ENCODE data around the gene CCDC146. TPM values are rescaled to one million over a fixed set of nuclear protein-coding genes. Genes with fewer than 3 reads are reported as not detected.
"Not testable (repeated sequence)": the region's sequence is repeated elsewhere in the genome, so short reads cannot be mapped to it uniquely, and the experiment has no call there.

Gene CCDC146
- total and polyA plus RNA-seq, 12 donors = 1.7 to 10.8 (median 7.0) TPM

DNA sequence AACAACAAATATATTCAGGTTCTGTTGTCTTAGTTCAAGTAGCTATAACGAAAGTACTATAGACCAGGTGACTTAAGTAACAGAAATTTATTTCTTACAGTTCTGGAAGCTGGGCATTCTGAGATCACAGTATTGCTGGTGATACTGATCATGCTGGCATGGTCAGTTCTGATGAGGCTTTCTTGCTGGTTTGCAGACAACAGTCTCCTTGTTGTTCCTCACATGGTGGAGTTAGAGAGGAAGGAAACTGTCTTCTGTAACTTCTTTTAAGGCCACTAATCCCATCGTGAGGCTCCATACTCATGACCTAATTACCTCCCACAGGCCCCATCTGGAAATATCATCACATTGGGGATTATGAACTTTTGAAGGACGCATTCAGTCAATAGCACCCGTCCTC lies 17.9 kb downstream of the CCDC146 start:
- H3K27me3 ChIP-seq; H3K4me1 ChIP-seq; intact Hi-C loops (cut with DNase I); H3K27ac ChIP-seq; H3K36me3 ChIP-seq; DNase-seq; H3K4me3 ChIP-seq; ATAC-seq: not testable (repeated sequence)
- 36 to 67% methylated on average over 2 of the region's 4 CpGs for WGBS, 2 donors
- peaks cover 0 to 24% (median 12%) of the 10 kb centered on the region in 11 donors for H3K9me3 ChIP-seq

- Histone ChIP-seq H3K9me3 (peaks cover 0 to 14% (median 0%) of the 10 kb centered on the region in 11 donors), H3K4me1 (peaks cover 0 to 27% (median 0%) of the 10 kb centered on the region in 9 donors)
- H3K27me3 ChIP-seq; H3K4me3 ChIP-seq; DNase-seq; intact Hi-C loops (cut with DNase I); H3K36me3 ChIP-seq; H3K27ac ChIP-seq: not testable (repeated sequence)
- peak in 1 of 8 donors; percentile 44 for ATAC-seq
These were observed 29.8 kb downstream of the CCDC146 start for GRCh38 chr7:77152232-77152631.

- H3K36me3 ChIP-seq, H3K27ac ChIP-seq: not testable (repeated sequence)
- ATAC-seq = peak in 1 of 8 donors; percentile 13
These were observed 32.6 kb downstream of the CCDC146 start for GRCh38 chr7:77154917-77155464.

DNA sequence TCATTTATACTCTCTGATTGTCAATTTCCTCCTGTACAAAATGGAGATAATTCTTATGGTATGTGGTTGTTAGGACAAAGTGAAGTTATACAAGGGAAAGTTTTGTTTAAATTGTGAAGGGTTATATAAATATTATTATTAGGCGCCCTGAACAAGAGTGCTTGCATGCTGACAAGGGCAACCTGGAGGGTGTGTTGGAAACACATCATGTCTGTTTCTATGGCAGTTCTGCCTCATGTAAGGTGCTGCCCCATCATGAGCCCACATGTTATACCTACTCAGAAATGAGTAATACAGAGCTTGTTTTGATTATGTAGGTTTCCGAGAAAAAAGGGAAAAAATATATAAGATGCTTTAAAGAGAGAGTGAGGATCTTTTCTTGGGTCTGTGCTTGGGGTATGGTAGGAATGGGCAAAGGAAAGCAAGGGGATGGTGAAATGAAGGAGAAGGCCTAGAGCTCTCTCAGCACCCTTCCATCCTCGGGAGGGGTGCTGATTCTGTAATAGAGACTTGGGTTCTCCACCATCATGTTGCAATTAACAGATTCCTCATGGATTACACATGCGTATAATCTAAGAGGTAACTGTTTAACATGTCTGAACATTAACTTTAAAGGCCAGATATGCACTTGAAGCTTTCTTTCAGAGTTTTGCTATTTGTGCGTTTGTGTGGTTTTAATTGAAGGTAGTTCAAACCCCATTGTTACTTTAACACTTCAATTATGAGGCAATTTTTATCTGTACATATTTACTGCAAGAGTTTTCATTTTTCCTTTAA lies 33.4 kb downstream of the CCDC146 start:
- WGBS, 2 donors = 91 to 97% methylated on average over 4 of the region's 5 CpGs
- H3K4me3 ChIP-seq; intact Hi-C loops (cut with DNase I); DNase-seq; H3K36me3 ChIP-seq; H3K27ac ChIP-seq; H3K9me3 ChIP-seq; H3K27me3 ChIP-seq; ATAC-seq: not testable (repeated sequence)
- H3K4me1 ChIP-seq = peaks cover 0 to 34% (median 4%) of the 10 kb centered on the region in 9 donors

More at GRCh38 chr7:77154917-77155464, 32.6 kb downstream of the CCDC146 start:
- intact Hi-C loops (cut with DNase I); H3K4me3 ChIP-seq; H3K27me3 ChIP-seq; H3K9me3 ChIP-seq; DNase-seq: not testable (repeated sequence)
- H3K4me1 ChIP-seq = peaks cover 0 to 34% (median 4%) of the 10 kb centered on the region in 9 donors
- WGBS, 2 donors = 62% methylated on average over 2 of the region's 3 CpGs

GRCh38 chr7:77157034-77157433 lies 34.6 kb downstream of the CCDC146 start:
- WGBS, 2 donors = no CpG with 5 or more reads among the region's 1 CpG
- intact Hi-C loops (cut with DNase I); H3K27me3 ChIP-seq; H3K36me3 ChIP-seq; DNase-seq; H3K9me3 ChIP-seq; H3K27ac ChIP-seq; H3K4me3 ChIP-seq: not testable (repeated sequence)
- peaks cover 0 to 28% (median 4%) of the 10 kb centered on the region in 9 donors for H3K4me1 ChIP-seq
- ATAC-seq = peak in 3 of 8 donors; percentile 22 to 42 (median 38)

DNA sequence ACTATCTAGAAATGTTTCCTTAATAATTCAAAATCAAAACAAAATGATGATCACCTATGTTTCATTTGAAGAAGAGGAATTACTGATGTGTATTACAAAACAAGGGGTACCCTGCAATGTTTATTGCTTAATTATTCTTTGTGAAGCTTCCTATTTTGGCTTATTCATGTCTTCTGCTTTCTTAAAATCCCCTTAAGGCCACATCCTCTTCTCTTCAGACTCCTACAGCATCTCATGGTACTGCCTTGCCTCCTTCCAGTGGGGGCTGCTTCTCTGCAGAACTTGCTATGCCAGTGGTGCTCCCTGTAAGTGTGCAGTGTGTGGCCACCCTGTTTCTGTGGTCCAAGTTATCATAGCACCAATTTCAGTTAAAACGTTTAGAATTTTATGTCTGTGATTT lies 35.0 kb downstream of the CCDC146 start:
- 20 to 25% methylated on average over 1 of the region's 1 CpG for WGBS, 2 donors
- no peak overlapping the region for H3K4me3 ChIP-seq
- intact Hi-C loops (cut with DNase I) = no loop called here
- peak overlapping the region in 3 of 10 donors; percentile 31 to 56 (median 41) for H3K27ac ChIP-seq
- DNase-seq (no peak), ATAC-seq (peak in 3 of 8 donors; percentile 31 to 55 (median 50))
- H3K36me3 ChIP-seq = no peaks in the 10 kb centered on the region
- TF ChIP-seq, protein P1, sequence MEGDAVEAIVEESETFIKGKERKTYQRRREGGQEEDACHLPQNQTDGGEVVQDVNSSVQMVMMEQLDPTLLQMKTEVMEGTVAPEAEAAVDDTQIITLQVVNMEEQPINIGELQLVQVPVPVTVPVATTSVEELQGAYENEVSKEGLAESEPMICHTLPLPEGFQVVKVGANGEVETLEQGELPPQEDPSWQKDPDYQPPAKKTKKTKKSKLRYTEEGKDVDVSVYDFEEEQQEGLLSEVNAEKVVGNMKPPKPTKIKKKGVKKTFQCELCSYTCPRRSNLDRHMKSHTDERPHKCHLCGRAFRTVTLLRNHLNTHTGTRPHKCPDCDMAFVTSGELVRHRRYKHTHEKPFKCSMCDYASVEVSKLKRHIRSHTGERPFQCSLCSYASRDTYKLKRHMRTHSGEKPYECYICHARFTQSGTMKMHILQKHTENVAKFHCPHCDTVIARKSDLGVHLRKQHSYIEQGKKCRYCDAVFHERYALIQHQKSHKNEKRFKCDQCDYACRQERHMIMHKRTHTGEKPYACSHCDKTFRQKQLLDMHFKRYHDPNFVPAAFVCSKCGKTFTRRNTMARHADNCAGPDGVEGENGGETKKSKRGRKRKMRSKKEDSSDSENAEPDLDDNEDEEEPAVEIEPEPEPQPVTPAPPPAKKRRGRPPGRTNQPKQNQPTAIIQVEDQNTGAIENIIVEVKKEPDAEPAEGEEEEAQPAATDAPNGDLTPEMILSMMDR (IDR thresholded peaks at IDR 0.05) = no peak
- H3K9me3 ChIP-seq = peaks cover 0 to 8% (median 0%) of the 10 kb centered on the region in 11 donors
- H3K4me1 ChIP-seq = peaks cover 0 to 24% (median 4%) of the 10 kb centered on the region in 9 donors
- no peaks in the 10 kb centered on the region for H3K27me3 ChIP-seq

DNA sequence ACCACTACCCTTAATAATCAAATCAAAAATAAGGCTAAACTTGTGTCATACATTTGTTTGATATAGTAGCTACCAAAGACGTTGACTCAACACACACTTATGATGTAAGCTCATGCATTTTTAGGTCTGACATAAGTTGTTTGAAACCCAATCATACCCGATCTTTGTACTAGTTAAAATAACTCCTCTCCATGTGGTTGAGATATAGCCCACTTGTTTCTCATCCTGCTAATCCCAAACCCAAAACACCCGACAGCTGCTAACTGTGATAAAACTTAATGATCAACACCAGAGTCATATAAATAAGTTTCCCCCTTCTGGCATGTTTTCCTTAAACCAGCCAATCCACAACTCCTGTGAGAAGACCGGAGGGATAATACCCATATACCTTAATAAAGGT lies 48.7 kb downstream of the CCDC146 start:
- ATAC-seq; H3K4me1 ChIP-seq; DNase-seq; intact Hi-C loops (cut with DNase I); H3K36me3 ChIP-seq; H3K4me3 ChIP-seq; H3K27me3 ChIP-seq; H3K27ac ChIP-seq; H3K9me3 ChIP-seq: not testable (repeated sequence)
- WGBS, 2 donors = 83 to 90% methylated on average over 4 of the region's 4 CpGs

DNA sequence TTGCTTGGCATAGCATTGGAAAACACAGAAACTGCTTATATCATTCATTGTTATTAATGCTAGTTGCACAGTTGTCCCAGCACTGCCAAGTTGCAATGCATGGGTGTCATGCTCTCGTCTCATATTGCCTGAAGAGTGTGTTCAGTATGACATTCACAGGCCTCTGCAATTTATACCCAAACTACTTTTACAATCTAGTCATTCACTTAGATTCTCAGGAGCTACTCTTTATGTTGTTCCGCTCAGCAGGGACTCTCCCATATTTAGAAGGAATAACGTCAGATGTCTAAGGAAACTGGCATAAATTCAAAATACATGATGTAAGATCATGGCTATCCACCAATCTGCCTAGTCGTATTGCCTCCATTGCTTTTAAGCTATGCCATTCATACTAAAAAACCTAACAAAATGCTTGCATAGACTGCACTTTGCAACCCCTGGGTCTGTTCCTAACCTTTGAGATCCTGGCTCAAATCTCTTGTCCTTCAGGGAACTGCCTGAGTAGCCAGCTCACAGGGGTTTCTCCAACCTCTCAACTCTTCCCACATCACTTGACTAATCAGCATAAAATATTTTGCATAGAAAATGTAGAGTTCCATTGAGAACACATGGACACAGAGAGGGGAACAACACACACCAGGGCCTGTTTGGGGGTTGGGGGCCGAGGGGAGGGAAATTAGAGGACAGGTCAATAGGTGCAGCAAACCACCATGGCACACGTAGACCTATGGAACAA lies 50.2 kb downstream of the CCDC146 start:
- H3K4me1 ChIP-seq; H3K27me3 ChIP-seq; ATAC-seq; H3K36me3 ChIP-seq; H3K9me3 ChIP-seq; H3K4me3 ChIP-seq; H3K27ac ChIP-seq; DNase-seq; intact Hi-C loops (cut with DNase I): not testable (repeated sequence)
- WGBS, 2 donors = 67 to 72% methylated on average over 6 of the region's 6 CpGs

GRCh38 chr7:77174418-77174817 lies 52.0 kb downstream of the CCDC146 start:
- H3K9me3 ChIP-seq; H3K36me3 ChIP-seq; DNase-seq; H3K4me3 ChIP-seq; H3K4me1 ChIP-seq; H3K27me3 ChIP-seq; ATAC-seq; intact Hi-C loops (cut with DNase I); H3K27ac ChIP-seq: not testable (repeated sequence)
- 86 to 88% methylated on average over 3 of the region's 4 CpGs for WGBS, 2 donors

GRCh38 chr7:77175274-77175800 lies 52.9 kb downstream of the CCDC146 start:
- H3K27me3 ChIP-seq; DNase-seq; H3K9me3 ChIP-seq; intact Hi-C loops (cut with DNase I); H3K4me1 ChIP-seq; ATAC-seq; H3K4me3 ChIP-seq; H3K27ac ChIP-seq; H3K36me3 ChIP-seq: not testable (repeated sequence)
- 84 to 89% methylated on average over 1 of the region's 3 CpGs for WGBS, 2 donors

Data from heart right ventricle (tissue), 16 donors.